Globus pallidus (tissue), 1 donor: ENCODE data around the gene LUC7L.
"Not testable (repeated sequence)": the region's sequence is repeated elsewhere in the genome, so short reads cannot be mapped to it uniquely, and the experiment has no call there.

Source experiments
- DNase-seq: peaks from one replicate; pipeline ENCODE4 v3.0.0-alpha.2; 2015; ENCODE audit warnings: low spot score

Gene LUC7L, protein sequence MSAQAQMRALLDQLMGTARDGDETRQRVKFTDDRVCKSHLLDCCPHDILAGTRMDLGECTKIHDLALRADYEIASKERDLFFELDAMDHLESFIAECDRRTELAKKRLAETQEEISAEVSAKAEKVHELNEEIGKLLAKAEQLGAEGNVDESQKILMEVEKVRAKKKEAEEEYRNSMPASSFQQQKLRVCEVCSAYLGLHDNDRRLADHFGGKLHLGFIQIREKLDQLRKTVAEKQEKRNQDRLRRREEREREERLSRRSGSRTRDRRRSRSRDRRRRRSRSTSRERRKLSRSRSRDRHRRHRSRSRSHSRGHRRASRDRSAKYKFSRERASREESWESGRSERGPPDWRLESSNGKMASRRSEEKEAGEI

DNA sequence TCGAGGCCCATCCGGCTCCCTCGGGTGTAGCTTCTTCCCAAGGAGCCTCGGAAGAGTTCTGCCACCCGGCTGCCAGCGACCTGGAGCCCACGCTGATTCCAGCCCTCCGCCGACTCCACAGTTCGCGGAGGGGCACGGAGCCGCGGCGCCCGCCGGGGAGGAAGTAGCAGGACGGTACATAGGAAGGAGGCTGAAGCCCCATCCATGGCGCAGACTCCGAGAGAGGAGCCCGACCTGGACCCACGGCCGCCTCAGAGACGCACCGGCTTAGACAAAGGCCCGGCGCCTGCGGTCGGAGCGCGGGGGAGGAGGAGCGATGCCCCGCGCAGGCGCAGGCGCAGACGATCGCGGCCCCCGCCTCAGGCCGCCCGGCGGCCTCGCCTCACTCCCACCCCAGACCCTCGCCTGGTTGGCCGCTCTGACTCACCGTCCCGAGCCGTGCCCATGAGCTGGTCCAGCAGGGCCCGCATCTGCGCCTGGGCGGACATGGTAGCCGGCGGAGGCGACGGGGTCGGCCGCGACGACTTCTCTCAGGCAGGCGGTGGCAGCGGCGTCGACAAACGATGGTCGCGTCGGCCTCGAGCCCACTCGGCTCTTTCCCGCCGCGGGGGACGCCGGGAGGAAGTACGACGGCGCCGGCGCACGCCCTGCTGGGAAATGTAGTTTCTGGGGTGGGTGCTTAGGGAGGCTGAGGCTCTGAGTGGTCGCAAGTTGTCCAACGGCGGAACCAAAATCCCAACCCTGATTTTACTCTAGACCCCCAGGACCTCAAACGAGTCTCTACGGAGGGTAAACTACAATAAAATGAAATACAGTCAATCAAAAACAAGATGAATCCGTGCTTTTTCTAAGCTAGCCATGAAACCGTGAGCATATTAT, at the start of gene LUC7L:
LUC7L (minus strand) TSS at position 598 of the 879 bp plus-strand sequence; CDS start at position 488, 110 bp downstream.
- peak; percentile 89 for DNase-seq

DNA sequence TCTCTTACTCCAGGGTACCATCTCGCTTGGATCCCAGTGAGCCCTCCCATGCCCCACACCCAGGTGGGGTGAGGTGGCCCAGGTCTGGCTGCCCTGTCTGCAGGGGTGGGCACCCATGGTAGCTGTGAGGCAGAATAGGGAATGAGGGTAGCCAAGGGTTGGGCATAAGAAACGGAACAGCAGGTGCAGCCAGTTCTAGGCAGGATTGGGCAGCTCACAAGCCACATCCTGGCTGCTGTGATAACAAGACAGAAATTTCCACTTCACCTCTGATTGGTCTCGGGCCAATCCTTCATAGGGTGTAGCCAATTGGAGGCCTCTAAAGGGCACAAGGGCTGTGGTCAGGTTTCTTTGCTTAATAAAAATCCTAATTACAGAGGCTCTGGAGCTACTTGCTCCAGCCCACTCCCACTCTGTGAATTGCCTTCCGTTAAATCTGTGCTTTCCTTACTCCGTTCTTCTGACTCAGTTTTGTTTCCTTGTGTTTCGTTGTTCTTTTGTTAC, 49.7 kb upstream of the LUC7L start:
- no peak for DNase-seq

DNA sequence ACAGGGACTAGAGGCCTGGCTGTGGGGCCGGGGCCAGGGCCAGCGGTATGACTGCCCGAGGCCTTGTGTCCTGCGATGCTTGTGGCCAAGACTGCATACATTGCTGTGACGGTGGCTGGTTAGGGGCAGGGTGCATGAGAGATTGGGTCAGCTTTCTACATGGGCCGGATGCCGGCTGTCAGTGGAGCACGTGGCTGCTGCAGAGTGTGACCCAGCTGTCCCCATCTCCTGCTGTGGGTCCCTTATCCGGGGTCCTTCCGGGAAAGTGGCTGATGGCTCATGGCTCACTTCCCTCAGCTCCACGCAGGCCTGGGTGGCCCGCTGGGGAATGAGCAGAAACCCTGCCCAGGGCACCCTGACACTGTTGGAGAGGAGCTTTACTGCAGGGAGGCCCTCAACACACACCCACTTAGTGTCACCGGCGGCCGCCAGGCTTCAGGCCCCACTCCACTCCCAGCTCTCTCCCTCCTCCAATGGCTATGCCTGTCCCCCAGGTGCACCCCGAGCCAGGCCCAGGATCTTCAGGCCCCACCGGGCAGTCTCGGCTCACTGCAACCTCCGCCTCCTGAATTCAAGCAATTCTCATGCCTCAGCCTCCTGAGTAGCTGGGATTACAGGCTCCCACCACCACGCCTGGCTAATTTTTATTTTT, 47.3 kb upstream of the LUC7L start:
- DNase-seq, result no peak

DNA sequence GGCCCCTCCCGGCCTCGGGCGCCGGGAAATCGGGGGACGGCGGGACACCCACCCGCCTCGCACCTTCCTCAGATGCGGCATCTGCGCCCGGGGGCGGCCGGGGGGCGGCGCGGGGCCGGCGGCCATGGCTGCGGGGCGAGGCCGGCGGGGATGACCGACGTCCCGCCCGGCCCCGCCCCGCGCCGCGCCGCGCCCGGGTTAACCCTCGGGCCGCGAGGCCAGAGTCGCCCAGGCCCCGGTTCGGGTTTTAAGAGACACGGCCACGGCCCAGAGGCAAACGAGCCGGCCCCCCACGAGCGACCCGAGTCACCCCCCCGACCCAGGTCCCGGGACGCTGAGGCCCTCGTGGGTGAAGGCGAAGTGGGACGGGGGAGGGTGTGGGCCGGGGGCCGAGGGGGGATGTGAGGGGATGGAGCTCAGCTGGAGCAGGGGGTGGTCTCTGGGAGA, 46.6 kb upstream of the LUC7L start, which contains the start of gene RGS11:
RGS11 (minus strand) TSS at position 159 of the 447 bp plus-strand sequence; CDS start at position 126, 33 bp downstream.
- no peak for DNase-seq

DNA sequence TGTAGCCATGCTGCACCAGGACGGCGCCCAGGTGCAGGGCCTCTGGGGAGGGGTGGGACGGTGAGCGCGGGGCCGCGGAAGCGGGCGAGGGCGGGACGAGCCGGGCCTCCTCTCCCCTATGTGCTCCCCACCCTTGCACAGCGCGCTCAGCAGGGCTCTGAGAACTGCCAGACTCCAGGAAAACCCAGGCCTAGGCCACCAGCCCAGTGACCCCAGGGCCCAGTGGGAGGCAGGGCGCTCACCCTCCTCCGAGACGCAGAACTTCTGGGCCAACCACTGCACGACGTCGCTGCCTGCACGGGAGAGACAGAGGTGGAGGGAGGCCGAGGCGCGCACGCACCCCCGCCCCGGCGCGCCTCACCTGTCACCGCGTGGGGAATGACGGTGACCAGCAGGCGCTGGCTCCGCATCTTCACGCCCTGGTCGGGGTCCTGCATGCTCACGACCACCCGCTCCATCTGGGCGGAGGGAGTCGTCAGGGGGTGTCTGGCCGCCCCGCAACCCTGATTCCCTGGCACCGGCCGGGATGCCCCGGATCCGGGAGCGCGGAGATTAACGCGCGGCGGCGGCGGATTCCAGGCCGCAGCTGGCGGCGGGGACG, 45.9 kb upstream of the LUC7L start:
- DNase-seq, result no peak

DNA sequence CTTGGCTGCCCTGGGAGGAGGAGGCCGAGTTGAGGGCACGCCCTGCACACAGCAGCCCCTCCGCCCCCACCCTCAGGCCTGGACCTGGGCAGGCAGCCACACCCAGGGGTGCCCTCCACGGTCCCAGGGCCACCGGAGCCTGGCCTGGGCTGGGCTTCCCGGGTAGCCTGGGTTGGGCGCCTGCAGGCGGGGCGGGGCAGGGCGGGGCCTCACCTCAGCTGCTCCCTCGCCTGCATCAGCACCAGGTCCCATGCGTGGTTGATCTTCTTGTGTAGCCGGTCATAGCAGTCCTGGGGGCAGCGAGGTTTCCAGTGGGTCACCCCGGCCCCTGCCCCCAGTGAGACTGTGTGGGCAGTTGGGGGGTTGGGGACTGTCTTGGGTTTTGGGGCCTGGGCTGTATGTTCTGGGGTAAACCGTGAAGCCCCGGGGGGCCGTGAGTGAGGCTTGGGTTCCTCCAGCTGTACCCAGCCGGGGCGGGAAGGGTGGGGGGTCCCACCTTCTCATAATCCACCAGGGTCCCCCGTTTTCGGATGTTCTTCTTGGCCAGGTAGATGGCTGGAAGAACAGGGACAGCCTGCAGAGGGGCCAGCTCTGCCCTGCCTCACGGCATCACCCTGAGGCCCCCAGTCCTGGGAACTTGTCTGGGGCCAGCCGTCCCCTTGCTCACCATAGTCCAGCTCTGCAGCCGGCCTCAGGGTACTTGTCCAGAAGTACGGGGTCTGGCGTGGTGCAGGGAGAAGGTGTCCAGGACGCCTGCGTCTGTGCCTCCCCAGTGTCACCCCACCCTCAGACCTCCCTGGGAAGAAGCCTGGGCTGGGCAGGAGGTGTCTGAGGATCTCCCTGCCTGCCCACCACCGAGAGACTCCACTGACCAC, 44.5 kb upstream of the LUC7L start:
- DNase-seq, result no peak

GRCh38 chr16:272633-273546, 43.6 kb upstream of the LUC7L start:
- DNase-seq, result no peak

- no peak for DNase-seq
These were observed 41.4 kb upstream of the LUC7L start for GRCh38 chr16:270381-271255.

- no peak for DNase-seq
These were observed 40.0 kb upstream of the LUC7L start for GRCh38 chr16:269061-269796.

GRCh38 chr16:268141-269053, 39.1 kb upstream of the LUC7L start:
- DNase-seq, result no peak

- DNase-seq, result not testable (repeated sequence)
These were observed 38.3 kb upstream of the LUC7L start for GRCh38 chr16:267562-267961.

GRCh38 chr16:266258-267164, 37.3 kb upstream of the LUC7L start:
- no peak for DNase-seq

DNA sequence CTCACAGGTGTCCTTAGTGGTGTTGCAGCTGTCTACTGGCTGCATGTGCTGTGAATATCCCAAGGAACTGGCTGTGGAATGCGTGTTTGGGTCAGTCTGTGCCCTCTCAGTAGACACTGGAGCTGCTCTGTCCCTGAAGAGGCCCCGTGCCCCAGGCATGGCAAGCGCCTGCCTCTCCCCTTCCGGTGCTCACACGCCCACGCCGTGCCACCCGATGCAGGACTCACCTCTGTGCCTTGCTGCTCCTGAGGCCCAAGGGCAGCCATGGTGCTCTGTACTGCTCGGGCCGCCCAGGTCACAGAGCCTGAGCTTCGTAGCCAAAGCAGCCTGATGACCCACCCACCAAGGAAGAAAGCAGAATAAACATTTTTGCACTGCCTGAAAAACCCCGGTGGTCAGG, 36.5 kb upstream of the LUC7L start:
- DNase-seq, result no peak

- no peak for DNase-seq
These were observed 35.8 kb upstream of the LUC7L start for GRCh38 chr16:265002-265529.

- no peak for DNase-seq
These were observed 35.2 kb upstream of the LUC7L start for GRCh38 chr16:264440-264951.
